GM10248 (cell line): ENCODE measurements around the gene ERC2.

ENCODE experiments used
- CTCF ChIA-PET: fragments of 300-600 bp; sonication (Branson Sonifier 250); formaldehyde crosslinking; extraction: SDS; loops from one replicate; lab custom pipeline; 2021; ENCODE audit warnings: antibody characterized with exemption; lab: Yijun Ruan, JAX
- POLR2A ChIA-PET: fragments of 350-650 bp; sonication (Branson Sonifier 250); formaldehyde crosslinking; extraction: SDS; loops from one replicate; lab custom pipeline; 2020; ENCODE audit warnings: antibody characterized with exemption; lab: Yijun Ruan, JAX
- DNase-seq: peaks from one replicate; pipeline ENCODE4 v3.0.0; 2012; ENCODE audit errors: extremely low spot score
- CTCF ChIP-seq: IDR thresholded peaks from 2 replicates; pipeline ENCODE4 v1.5.1; 2012; ENCODE audit warnings: mild to moderate bottlenecking, low read depth; ENCODE audit errors: extremely low read depth, missing control alignments, control extremely low read depth

Gene ERC2

GRCh38 chr3:55546866-55547669, 921.2 kb downstream of the ERC2 start:
- POLR2A ChIA-PET = interaction anchor here (0.5 kb wide), 1 partner anchor 23 kb away, joined by 4 read pairs; no protein-coding TSS in a partner anchor

GRCh38 chr3:55545995-55546394, 922.3 kb downstream of the ERC2 start:
- TF ChIP-seq CTCF = no peak

More at GRCh38 chr3:55546866-55547669, 921.2 kb downstream of the ERC2 start:
- DNase-seq = no peak
- no peak for TF ChIP-seq CTCF
- CTCF ChIA-PET = interaction anchor here (0.8 to 1.7 kb wide), 3 partner anchors 12 to 24 kb away, joined by 3 to 4 read pairs (median 3); no protein-coding TSS in a partner anchor

GRCh38 chr3:55544219-55544618, 924.0 kb downstream of the ERC2 start:
- TF ChIP-seq CTCF = no peak
- CTCF ChIA-PET = no interaction called here
- POLR2A ChIA-PET = no interaction called here
- DNase-seq = no peak

More at GRCh38 chr3:55545995-55546394, 922.3 kb downstream of the ERC2 start:
- ChIA-PET POLR2A (no interaction called here), CTCF (interaction anchor here (0.8 kb wide), 1 partner anchor 11 kb away, joined by 4 read pairs; no protein-coding TSS in a partner anchor)
- no peak for DNase-seq

- no peak for DNase-seq
- no peak for TF ChIP-seq CTCF
- POLR2A ChIA-PET = no interaction called here
- CTCF ChIA-PET = interaction anchor here (1.3 kb wide), 1 partner anchor 29 kb away, joined by 4 read pairs; no protein-coding TSS in a partner anchor
Measured at GRCh38 chr3:55543181-55543614, 925.1 kb downstream of the ERC2 start.

GRCh38 chr3:55541456-55541855, 926.8 kb downstream of the ERC2 start:
- no peak for TF ChIP-seq CTCF
- DNase-seq = no peak
- ChIA-PET CTCF (interaction anchor here (1.5 kb wide), 1 partner anchor 12 kb away, joined by 5 read pairs; no protein-coding TSS in a partner anchor), POLR2A (no interaction called here)

GRCh38 chr3:55541016-55541415, 927.3 kb downstream of the ERC2 start:
- DNase-seq = no peak
- CTCF ChIA-PET = interaction anchor here (0.9 to 1.5 kb wide), 2 partner anchors 11 to 17 kb away, joined by 3 to 5 read pairs; no protein-coding TSS in a partner anchor
- TF ChIP-seq CTCF = no peak
- POLR2A ChIA-PET = no interaction called here
